Liver (tissue), 9 donors: ENCODE results near the gene DIP2C. TPM values are rescaled to one million over a fixed set of nuclear protein-coding genes. Genes with fewer than 3 reads are reported as not detected.

Experiments used
- DNase-seq: peaks from one replicate; pipeline ENCODE4 v3.0.0-alpha.2; 2017; ENCODE audit warnings: low spot score
- H3K27ac ChIP-seq, 2 donors: one replicate each; pipeline ENCODE4 v1.7.0; 2013; ENCODE audit warnings: inconsistent platforms in 2 of 2, low read length in 2 of 2, control low read depth in 1 of 2, low read depth in 1 of 2, mild to moderate bottlenecking in 1 of 2
- H3K27me3 ChIP-seq, 4 donors: one replicate each; pipeline versions ENCODE4 v1.6.1 to v1.7.0; 2013; ENCODE audit warnings: low read length in 3 of 4, inconsistent platforms in 1 of 4, mild to moderate bottlenecking in 1 of 4, moderate library complexity in 1 of 4; ENCODE audit not compliant: control insufficient read depth in 4 of 4, insufficient read depth in 4 of 4
- H3K36me3 ChIP-seq, 4 donors: one replicate each; pipeline versions ENCODE4 v1.6.1 to v1.7.0; 2013; ENCODE audit warnings: low read length in 3 of 4, mild to moderate bottlenecking in 3 of 4, low read depth in 1 of 4, moderate library complexity in 1 of 4; ENCODE audit not compliant: control insufficient read depth in 4 of 4, insufficient read depth in 3 of 4
- H3K4me1 ChIP-seq, 4 donors: one replicate each; pipeline versions ENCODE4 v1.6.1 to v1.7.0; 2013; ENCODE audit warnings: low read length in 3 of 4, mild to moderate bottlenecking in 3 of 4, moderate library complexity in 1 of 4; ENCODE audit not compliant: control insufficient read depth in 4 of 4, insufficient read depth in 4 of 4
- H3K4me3 ChIP-seq, 3 donors: one replicate each; pipeline versions ENCODE4 v1.6.1 to v1.7.0; 2013; ENCODE audit warnings: low read length in 3 of 3, control low read depth in 1 of 3, low read depth in 1 of 3, mild to moderate bottlenecking in 1 of 3
- H3K9ac ChIP-seq, 2 donors: one replicate each; pipeline ENCODE4 v1.7.0; 2013; ENCODE audit warnings: low read length in 2 of 2, mild to moderate bottlenecking in 2 of 2, moderate library complexity in 2 of 2, control low read depth in 1 of 2, low read depth in 1 of 2
- H3K9me3 ChIP-seq, 4 donors: one replicate each; pipeline versions ENCODE4 v1.6.1 to v1.7.0; 2013; ENCODE audit warnings: low read length in 3 of 4; ENCODE audit not compliant: control insufficient read depth in 4 of 4
- CTCF ChIP-seq: fragments of 150-350 bp; IDR thresholded peaks from 2 replicates; pipeline ENCODE4 v1.5.1; 2017; ENCODE audit warnings: improper control_type of control experiment, low read depth, low read length; ENCODE audit not compliant: missing input control
- EGR1 ChIP-seq, 2 donors: IDR thresholded peaks; 2 replicates each; pipeline ENCODE4 v1.6.1; 2016 to 2018; ENCODE audit warnings: antibody characterized with exemption in 2 of 2, low read depth in 2 of 2
- FOXA1 ChIP-seq: IDR thresholded peaks from 2 replicates; pipeline ENCODE4 v1.6.1; 2016; ENCODE audit warnings: antibody characterized with exemption
- FOXA2 ChIP-seq: IDR thresholded peaks from 2 replicates; pipeline ENCODE4 v1.6.1; 2016; ENCODE audit warnings: antibody characterized with exemption
- GABPA ChIP-seq, 2 donors: IDR thresholded peaks in 1 of 2; conservative IDR thresholded peaks in 1 of 2; 2 replicates each; pipeline ENCODE4 v1.6.1; 2016; ENCODE audit warnings: antibody characterized with exemption in 2 of 2, mild to moderate bottlenecking in 1 of 2, moderate library complexity in 1 of 2
- HNF4A ChIP-seq, 2 donors: conservative IDR thresholded peaks; 2 replicates each; pipeline ENCODE4 v1.6.1; 2016; ENCODE audit warnings: antibody characterized with exemption in 2 of 2, mild to moderate bottlenecking in 2 of 2
- HNF4G ChIP-seq: IDR thresholded peaks from 2 replicates; pipeline ENCODE4 v1.6.1; 2016; ENCODE audit warnings: antibody characterized with exemption
- JUND ChIP-seq, 2 donors: IDR thresholded peaks; 2 replicates each; pipeline ENCODE4 v1.6.1; 2016; ENCODE audit warnings: antibody characterized with exemption in 2 of 2
- NR2F2 ChIP-seq: IDR thresholded peaks from 2 replicates; pipeline ENCODE4 v1.6.1; 2016; ENCODE audit warnings: antibody characterized with exemption
- RAD21 ChIP-seq, 2 donors: IDR thresholded peaks; 2 replicates each; pipeline ENCODE4 v1.6.1; 2016; ENCODE audit warnings: antibody characterized with exemption in 2 of 2, mild to moderate bottlenecking in 2 of 2
- REST ChIP-seq: IDR thresholded peaks from 2 replicates; pipeline ENCODE4 v1.6.1; 2016; ENCODE audit warnings: antibody characterized with exemption, mild to moderate bottlenecking
- RXRA ChIP-seq, 2 donors: IDR thresholded peaks; 2 replicates each; pipeline ENCODE4 v1.6.1; 2017 to 2018; ENCODE audit warnings: antibody characterized with exemption in 2 of 2, mild to moderate bottlenecking in 1 of 2
- SP1 ChIP-seq: IDR thresholded peaks from 2 replicates; pipeline ENCODE4 v1.6.1; 2018; ENCODE audit warnings: antibody characterized with exemption, mild to moderate bottlenecking
- TAF1 ChIP-seq: conservative IDR thresholded peaks from 2 replicates; pipeline ENCODE4 v1.6.1; 2016; ENCODE audit warnings: antibody characterized with exemption, mild to moderate bottlenecking
- YY1 ChIP-seq: IDR thresholded peaks from 2 replicates; pipeline ENCODE4 v1.6.1; 2016; ENCODE audit warnings: antibody characterized with exemption, mild to moderate bottlenecking
- WGBS: extraction: QIAGEN DNeasy Blood & Tissue Kit; methylation state at CpG from one replicate; pipeline ENCODE4 v1.1.7; 2013; 5-methylcytosine and 5-hydroxymethylcytosine counted together
- polyA plus RNA-seq, 2 donors: library from polyadenylated mRNA; stranded (reverse) in 1 of 2; unstranded in 1 of 2; fragments of 200-250 nt in 1 of 2; fragments of >200 nt in 1 of 2; fragmentation: Nextera tagmentation in 1 of 2; extraction: Ambion mirVana in 1 of 2; gene quantifications; one replicate each; pipeline versions ENCODE4 v1.2.1 to v1.2.3, GENCODE V29; 2013 to 2015
- total RNA-seq, 2 donors: library from RNA; depleted of rRNA; stranded (reverse); fragments of >200 nt; gene quantifications; one replicate each; pipeline ENCODE4 v1.2.3, GENCODE V29; 2014
- TF ChIP-seq, protein P1 (sequence below): IDR thresholded peaks from 2 replicates; pipeline ENCODE4 v1.6.1; 2016; ENCODE audit warnings: antibody characterized with exemption
- TF ChIP-seq, protein P2 (sequence below): IDR thresholded peaks from 2 replicates; pipeline ENCODE4 v1.6.1; 2016; ENCODE audit warnings: antibody characterized with exemption
- TF ChIP-seq, protein P3 (sequence below): IDR thresholded peaks from 2 replicates; pipeline ENCODE4 v1.6.1; 2016; ENCODE audit warnings: antibody characterized with exemption
- donor health status: healthy.
- donor health status: healthy.
- donor health status: healthy.
- donor health status: healthy.
- donor health status: healthy.

The DIP2C gene
- total and polyA plus RNA-seq, 4 donors, result 4.2 to 12.2 (median 5.7) TPM

- WGBS, result 95% methylated on average over 13 of the region's 13 CpGs
- DNase-seq, result no peak
- no peak overlapping the region for H3K9ac ChIP-seq
- H3K4me3 ChIP-seq, result no peak overlapping the region
- TF ChIP-seq HNF4G, result no peak
- no peak for TF ChIP-seq RXRA (IDR thresholded peaks at IDR 0.05)
- TF ChIP-seq CTCF, result no peak
- no peak for TF ChIP-seq EGR1 (IDR thresholded peaks at IDR 0.05; ENCODE audit: low read depth in 2 of 2)
- no peak for TF ChIP-seq REST
- no peak for TF ChIP-seq SP1
- no peak for TF ChIP-seq RAD21 (IDR thresholded peaks at IDR 0.05)
- TF ChIP-seq HNF4A (conservative IDR thresholded peaks at IDR 0.05), result no peak
- TF ChIP-seq, protein P1, sequence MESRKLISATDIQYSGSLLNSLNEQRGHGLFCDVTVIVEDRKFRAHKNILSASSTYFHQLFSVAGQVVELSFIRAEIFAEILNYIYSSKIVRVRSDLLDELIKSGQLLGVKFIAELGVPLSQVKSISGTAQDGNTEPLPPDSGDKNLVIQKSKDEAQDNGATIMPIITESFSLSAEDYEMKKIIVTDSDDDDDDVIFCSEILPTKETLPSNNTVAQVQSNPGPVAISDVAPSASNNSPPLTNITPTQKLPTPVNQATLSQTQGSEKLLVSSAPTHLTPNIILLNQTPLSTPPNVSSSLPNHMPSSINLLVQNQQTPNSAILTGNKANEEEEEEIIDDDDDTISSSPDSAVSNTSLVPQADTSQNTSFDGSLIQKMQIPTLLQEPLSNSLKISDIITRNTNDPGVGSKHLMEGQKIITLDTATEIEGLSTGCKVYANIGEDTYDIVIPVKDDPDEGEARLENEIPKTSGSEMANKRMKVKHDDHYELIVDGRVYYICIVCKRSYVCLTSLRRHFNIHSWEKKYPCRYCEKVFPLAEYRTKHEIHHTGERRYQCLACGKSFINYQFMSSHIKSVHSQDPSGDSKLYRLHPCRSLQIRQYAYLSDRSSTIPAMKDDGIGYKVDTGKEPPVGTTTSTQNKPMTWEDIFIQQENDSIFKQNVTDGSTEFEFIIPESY, result no peak
- TF ChIP-seq YY1, result no peak
- TF ChIP-seq, protein P2, sequence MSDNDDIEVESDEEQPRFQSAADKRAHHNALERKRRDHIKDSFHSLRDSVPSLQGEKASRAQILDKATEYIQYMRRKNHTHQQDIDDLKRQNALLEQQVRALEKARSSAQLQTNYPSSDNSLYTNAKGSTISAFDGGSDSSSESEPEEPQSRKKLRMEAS, result no peak
- no peak for TF ChIP-seq FOXA2
- TF ChIP-seq, protein P3, sequence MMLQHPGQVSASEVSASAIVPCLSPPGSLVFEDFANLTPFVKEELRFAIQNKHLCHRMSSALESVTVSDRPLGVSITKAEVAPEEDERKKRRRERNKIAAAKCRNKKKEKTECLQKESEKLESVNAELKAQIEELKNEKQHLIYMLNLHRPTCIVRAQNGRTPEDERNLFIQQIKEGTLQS, result no peak
- TF ChIP-seq NR2F2, result no peak
- no peak for TF ChIP-seq FOXA1
- TF ChIP-seq TAF1, result no peak
- TF ChIP-seq JUND (IDR thresholded peaks at IDR 0.05), result no peak
- no peak for TF ChIP-seq GABPA (IDR thresholded peaks at IDR 0.05 in 1 of 2, conservative IDR thresholded peaks at IDR 0.05 in 1 of 2)
- no peaks in the 10 kb centered on the region for H3K27me3 ChIP-seq
- no peak overlapping the region for H3K27ac ChIP-seq
- no peaks in the 10 kb centered on the region for H3K4me1 ChIP-seq
- H3K9me3 ChIP-seq, result no peaks in the 10 kb centered on the region
- peaks cover 3 to 25% (median 15%) of the 10 kb centered on the region in 4 donors for H3K36me3 ChIP-seq
These were observed 277.9 kb downstream of the DIP2C start for GRCh38 chr10:411603-412002.
